Natural killer cell treated with Interleukin-12 subunit alpha and Interleukin-12 subunit beta and Interleukin-15 and Interleukin-18, amount 100 ng/mL, for 72 hours (primary cell): ENCODE measurements around the gene TTC23L. TPM values are rescaled to one million over a fixed set of nuclear protein-coding genes. Genes with fewer than 3 reads are reported as not detected.
A peak's percentile ranks its signal among the peaks of the same experiment; 100 is the strongest.

Experiments used
- ATAC-seq, 2 donors: fragments of 150-1000 bp; cut with Tn5 transposase in 1 of 2; sonication (Bioruptor Pico), chemical (Tn5 transposase) in 1 of 2; 2 replicates each; pipeline ENCODE4 v1.10.0; 2021
- DNase-seq: peaks from one replicate; pipeline ENCODE4 v3.0.0; 2022; ENCODE audit warnings: low spot score
- H3K27ac Mint-ChIP-seq, 2 donors: 1 replicate in 1 of 2; 2 replicates in 1 of 2; pipeline ENCODE4 v1.8.0; 2022; ENCODE audit warnings: mixed read lengths in 2 of 2, mild to moderate bottlenecking in 1 of 2, moderate library complexity in 1 of 2
- H3K27me3 Mint-ChIP-seq, 2 donors: 1 replicate in 1 of 2; 2 replicates in 1 of 2; pipeline ENCODE4 v1.8.0; 2022; ENCODE audit warnings: mixed read lengths in 2 of 2
- H3K36me3 Mint-ChIP-seq: one replicate; pipeline ENCODE4 v1.8.0; 2022; ENCODE audit warnings: mixed read lengths
- H3K4me1 Mint-ChIP-seq, 2 donors: 1 replicate in 1 of 2; 2 replicates in 1 of 2; pipeline ENCODE4 v1.8.0; 2022; ENCODE audit warnings: low read depth in 2 of 2, mixed read lengths in 2 of 2, mild to moderate bottlenecking in 1 of 2
- H3K4me3 Mint-ChIP-seq: one replicate; pipeline ENCODE4 v1.8.0; 2022; ENCODE audit warnings: mixed read lengths
- H3K9me3 Mint-ChIP-seq: 2 replicates; pipeline ENCODE4 v1.8.0; 2022; ENCODE audit warnings: mixed read lengths
- total RNA-seq, 2 donors: library from RNA; stranded (reverse); gene quantifications; one replicate each; pipeline ENCODE4 v1.2.3, GENCODE V29; 2022

The TTC23L gene
- total RNA-seq, 2 donors from 2014 or later: not detected

DNA sequence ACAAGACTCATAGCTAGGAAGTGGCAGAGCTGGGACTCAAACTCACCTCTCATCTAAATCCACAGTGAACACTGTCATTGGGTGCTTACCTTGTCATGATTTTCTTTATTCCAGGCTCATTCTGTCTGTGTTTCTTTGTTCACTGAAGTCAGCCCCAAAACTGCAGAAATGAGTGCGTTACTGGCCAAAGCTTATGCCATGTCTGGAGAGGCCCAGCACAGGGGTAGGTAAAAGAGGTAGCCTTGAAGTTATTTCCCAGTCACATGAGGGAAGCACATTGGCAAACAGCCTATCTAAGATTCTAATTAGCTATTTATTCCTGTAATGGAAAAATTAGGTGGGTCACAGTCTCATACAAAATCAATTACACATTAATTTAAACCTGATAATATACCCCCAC lies 29.8 kb downstream of the TTC23L start:
- DNase-seq (no peak), ATAC-seq (no peak)
- Mint-ChIP-seq H3K9me3 (no peaks in the 10 kb centered on the region), H3K4me1 (no peaks in the 10 kb centered on the region), H3K4me3 (no peak overlapping the region), H3K27ac (no peak overlapping the region), H3K36me3 (no peaks in the 10 kb centered on the region), H3K27me3 (peaks cover 8 to 9% of the 10 kb centered on the region in 2 donors)

DNA sequence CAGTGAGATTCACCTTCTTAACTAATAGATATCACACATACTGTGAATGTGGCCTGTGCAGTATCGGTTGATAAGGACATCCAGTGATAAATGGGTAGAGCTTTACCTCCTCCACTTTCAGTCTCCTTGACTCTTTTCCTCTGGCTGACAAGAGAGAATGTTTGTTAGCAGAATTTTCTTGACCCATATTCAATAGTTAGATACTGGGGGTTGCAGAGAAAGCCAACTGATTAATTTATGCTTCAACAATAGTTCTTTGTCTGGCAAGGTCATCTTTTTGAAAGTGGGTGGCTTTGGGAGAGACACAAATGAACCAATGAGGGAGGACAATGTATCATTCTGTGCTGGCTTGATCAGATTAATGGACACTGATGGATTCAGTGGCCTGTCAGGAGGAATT lies 30.3 kb downstream of the TTC23L start:
- Mint-ChIP-seq H3K9me3 (no peaks in the 10 kb centered on the region), H3K4me3 (no peak overlapping the region), H3K4me1 (no peaks in the 10 kb centered on the region), H3K27ac (no peak overlapping the region), H3K27me3 (peaks cover 8 to 13% of the 10 kb centered on the region in 2 donors), H3K36me3 (no peaks in the 10 kb centered on the region)
- DNase-seq (no peak), ATAC-seq (no peak)

DNA sequence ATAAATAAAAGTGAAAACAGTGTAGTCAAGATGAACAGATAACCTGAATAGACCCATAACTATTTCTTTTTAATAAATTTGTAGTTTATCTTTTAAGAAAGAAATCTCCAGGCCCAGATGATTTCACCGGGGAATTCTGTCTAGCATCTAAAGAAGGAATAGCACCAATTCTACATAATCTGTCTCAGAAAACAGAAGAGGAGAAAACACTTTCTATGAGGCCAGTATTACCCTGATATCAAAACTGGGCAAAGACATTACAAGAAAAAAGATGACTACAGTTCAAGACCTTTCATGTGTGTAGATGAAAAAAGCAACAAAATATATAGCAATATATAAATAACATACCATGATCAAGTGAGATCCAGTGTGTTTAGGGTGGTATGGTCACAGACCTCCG lies 31.4 kb downstream of the TTC23L start:
- no peaks in the 10 kb centered on the region for H3K36me3 Mint-ChIP-seq
- DNase-seq (no peak), ATAC-seq (no peak)
- H3K27ac Mint-ChIP-seq: no peak overlapping the region
- no peaks in the 10 kb centered on the region for H3K4me1 Mint-ChIP-seq
- H3K4me3 Mint-ChIP-seq: no peak overlapping the region
- peaks cover 8 to 23% of the 10 kb centered on the region in 2 donors for H3K27me3 Mint-ChIP-seq
- no peaks in the 10 kb centered on the region for H3K9me3 Mint-ChIP-seq

DNA sequence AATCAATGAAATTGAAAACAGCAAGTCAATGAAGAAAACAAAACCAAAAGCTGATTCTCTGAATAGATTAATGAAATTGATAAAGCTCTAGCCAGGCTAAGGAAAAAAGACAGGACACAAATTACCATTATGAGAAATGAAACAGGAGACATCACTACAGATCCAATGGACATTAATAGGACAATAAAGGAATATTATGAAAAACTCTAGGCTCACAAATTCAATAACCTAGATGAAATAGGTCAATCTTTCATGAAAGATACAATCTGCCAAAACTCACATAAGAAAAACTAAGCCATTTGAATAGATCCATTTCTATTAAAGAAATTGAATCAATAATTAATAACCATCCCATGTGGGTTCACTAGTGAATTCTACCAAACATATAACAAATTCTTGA lies 37.3 kb downstream of the TTC23L start:
- H3K4me3 Mint-ChIP-seq: no peak overlapping the region
- no peaks in the 10 kb centered on the region for H3K4me1 Mint-ChIP-seq
- DNase-seq (no peak), ATAC-seq (no peak)
- H3K27me3 Mint-ChIP-seq: peaks cover 14 to 48% of the 10 kb centered on the region in 2 donors
- H3K36me3 Mint-ChIP-seq: no peaks in the 10 kb centered on the region
- H3K27ac Mint-ChIP-seq: no peak overlapping the region
- H3K9me3 Mint-ChIP-seq: no peaks in the 10 kb centered on the region

DNA sequence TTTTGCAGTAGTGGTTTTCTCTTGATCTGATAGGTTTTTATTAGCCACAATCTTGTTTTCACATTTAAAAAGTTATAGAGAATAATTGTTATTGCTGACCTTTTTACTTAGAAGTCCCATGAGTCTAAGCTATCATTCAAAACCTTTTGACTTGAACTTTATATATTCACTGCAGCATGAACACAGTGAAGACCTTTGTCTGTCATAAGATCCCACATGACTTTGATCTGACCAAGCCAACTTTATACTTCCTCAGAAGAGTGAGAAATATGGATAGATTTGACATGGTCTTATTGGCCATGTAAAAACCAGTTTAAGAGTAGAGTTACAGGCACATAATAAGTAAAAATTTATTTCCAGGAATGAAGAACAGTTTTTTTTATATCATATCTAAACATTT lies 42.3 kb downstream of the TTC23L start:
- DNase-seq: no peak
- Mint-ChIP-seq H3K27me3 (peaks cover 23 to 48% of the 10 kb centered on the region in 2 donors), H3K4me3 (no peak overlapping the region), H3K9me3 (no peaks in the 10 kb centered on the region), H3K27ac (no peak overlapping the region), H3K4me1 (no peaks in the 10 kb centered on the region), H3K36me3 (no peaks in the 10 kb centered on the region)
- ATAC-seq: no peak

DNA sequence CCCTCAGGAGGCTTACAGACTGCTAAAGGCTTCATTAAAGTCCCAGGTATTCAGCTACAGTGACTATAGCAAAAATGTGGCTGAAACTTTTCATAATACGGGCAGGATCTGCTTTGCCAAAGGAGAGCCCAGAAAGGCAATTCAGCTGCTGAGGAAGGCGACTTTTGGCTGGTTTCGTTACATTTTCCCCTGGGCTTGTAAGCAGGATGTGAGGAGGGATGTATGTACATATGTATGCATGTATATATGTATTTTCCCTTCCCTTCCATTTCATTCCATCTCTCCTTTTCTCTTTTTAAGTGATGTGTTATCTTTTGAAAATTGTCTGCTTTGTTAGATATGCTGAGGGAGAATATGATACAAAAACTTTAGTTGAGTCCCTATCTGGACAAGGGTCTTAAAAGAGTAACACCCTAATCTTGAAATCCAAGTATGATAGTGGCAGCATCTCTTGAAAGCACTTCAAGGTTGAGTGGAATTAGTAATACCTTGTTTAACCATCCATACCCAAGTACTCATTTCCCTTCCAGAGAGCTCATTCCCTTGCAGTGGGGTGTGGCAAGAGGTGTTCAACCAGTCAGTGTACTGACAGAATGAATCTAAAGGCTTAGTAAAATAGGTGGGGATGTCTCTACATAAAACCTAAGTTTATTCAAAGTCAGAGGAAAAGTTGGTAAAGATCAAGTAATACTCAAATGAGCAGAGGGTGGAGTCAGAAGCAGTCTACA lies 47.6 kb downstream of the TTC23L start:
- Mint-ChIP-seq H3K27ac (no peak overlapping the region), H3K4me3 (no peak overlapping the region), H3K27me3 (peaks cover 26 to 43% of the 10 kb centered on the region in 2 donors), H3K4me1 (no peaks in the 10 kb centered on the region), H3K9me3 (no peaks in the 10 kb centered on the region), H3K36me3 (no peaks in the 10 kb centered on the region)
- ATAC-seq: no peak
- DNase-seq: no peak

DNA sequence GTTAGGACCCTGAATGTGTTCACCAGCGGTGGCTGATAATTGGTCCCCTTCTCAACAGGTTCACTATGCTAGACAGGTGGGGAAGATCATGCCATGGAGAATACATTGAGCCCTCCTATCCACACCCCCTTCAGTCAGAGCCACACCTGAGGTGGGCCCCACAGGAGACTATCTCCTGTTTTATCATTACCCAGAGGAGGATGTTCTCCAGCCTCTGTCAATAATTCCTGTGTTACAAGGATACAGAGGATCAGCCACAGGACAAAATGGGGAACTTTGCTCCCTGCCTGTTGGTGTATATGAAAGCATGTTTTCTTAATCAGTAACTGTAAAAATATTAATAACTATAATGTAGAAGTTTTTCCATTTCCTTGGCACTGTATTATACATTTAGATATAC lies 50.4 kb downstream of the TTC23L start:
- DNase-seq: no peak
- Mint-ChIP-seq H3K27me3 (peaks cover 12 to 36% of the 10 kb centered on the region in 2 donors), H3K4me1 (no peaks in the 10 kb centered on the region), H3K27ac (no peak overlapping the region), H3K4me3 (no peak overlapping the region), H3K9me3 (no peaks in the 10 kb centered on the region), H3K36me3 (no peaks in the 10 kb centered on the region)
- ATAC-seq: no peak

DNA sequence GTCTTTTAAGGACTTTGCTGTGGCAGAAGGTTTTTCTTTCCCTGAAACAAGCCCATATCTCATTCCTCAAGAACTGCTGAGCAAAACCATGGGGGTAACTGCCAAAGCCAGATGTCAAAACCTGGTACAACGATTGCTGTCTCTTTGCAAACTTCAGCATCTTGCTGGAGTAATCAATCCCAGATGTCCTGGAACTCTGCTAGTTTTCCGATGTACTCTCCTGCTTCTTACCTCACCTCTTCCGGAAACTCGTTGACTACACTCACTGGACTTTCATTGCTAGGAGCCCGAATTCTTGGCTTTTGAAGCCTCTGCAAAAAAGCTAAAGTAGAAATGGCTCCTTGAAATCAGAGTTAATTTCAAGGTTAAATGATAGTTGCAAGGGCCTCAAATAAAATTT lies 53.0 kb downstream of the TTC23L start:
- DNase-seq: no peak
- H3K9me3 Mint-ChIP-seq: no peaks in the 10 kb centered on the region
- H3K36me3 Mint-ChIP-seq: no peaks in the 10 kb centered on the region
- no peaks in the 10 kb centered on the region for H3K4me1 Mint-ChIP-seq
- no peak for ATAC-seq
- H3K27me3 Mint-ChIP-seq: peaks cover 3 to 17% of the 10 kb centered on the region in 2 donors
- H3K27ac Mint-ChIP-seq: no peak overlapping the region
- H3K4me3 Mint-ChIP-seq: no peak overlapping the region

DNA sequence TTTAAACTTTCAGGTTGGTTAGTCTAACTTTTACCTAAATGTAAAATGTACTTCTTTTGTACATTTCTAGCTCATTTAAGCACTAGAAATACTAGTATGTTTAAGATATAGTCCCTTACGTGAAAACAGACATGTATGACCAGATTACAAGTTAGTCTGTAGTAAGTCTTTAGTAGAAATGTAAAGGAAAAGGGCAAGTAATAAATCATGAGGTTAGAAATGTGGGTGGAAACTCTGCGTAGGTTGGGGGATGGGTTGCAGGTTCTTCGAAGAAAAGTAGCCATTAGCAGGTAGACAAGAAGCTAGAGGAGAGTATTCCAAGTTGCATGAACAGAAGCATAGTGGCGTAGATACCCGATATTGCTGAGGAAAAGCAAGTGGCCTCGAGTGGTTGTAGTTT lies 53.5 kb downstream of the TTC23L start:
- no peaks in the 10 kb centered on the region for H3K9me3 Mint-ChIP-seq

DNA sequence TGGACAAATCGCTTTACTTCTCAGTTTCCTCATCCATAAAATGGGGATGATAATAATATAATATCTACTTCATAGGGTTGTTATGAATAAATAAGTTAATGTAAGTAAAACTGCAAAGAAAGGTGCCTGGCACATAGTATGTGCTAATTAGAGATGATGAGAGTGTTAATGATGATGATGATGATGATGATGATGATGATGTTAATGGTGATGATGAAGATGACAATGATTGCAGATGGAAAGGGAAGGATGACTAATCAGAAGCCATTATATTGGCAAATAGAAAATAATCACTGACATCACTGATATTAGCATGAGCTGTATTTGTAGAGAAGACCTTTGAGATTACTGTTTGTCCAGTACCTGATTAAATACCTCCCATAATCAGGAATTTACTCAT lies 55.8 kb downstream of the TTC23L start:
- DNase-seq (no peak), ATAC-seq (no peak)
- Mint-ChIP-seq H3K4me1 (no peaks in the 10 kb centered on the region), H3K36me3 (no peaks in the 10 kb centered on the region), H3K27me3 (peaks cover 0 to 10% of the 10 kb centered on the region in 2 donors), H3K4me3 (no peak overlapping the region), H3K9me3 (no peaks in the 10 kb centered on the region), H3K27ac (no peak overlapping the region)

More for the DNA sequence above, 53.5 kb downstream of the TTC23L start:
- Mint-ChIP-seq H3K4me3 (no peak overlapping the region), H3K27me3 (peaks cover 0 to 13% of the 10 kb centered on the region in 2 donors), H3K36me3 (no peaks in the 10 kb centered on the region), H3K4me1 (no peaks in the 10 kb centered on the region), H3K27ac (no peak overlapping the region)
- ATAC-seq: no peak
- DNase-seq: no peak

DNA sequence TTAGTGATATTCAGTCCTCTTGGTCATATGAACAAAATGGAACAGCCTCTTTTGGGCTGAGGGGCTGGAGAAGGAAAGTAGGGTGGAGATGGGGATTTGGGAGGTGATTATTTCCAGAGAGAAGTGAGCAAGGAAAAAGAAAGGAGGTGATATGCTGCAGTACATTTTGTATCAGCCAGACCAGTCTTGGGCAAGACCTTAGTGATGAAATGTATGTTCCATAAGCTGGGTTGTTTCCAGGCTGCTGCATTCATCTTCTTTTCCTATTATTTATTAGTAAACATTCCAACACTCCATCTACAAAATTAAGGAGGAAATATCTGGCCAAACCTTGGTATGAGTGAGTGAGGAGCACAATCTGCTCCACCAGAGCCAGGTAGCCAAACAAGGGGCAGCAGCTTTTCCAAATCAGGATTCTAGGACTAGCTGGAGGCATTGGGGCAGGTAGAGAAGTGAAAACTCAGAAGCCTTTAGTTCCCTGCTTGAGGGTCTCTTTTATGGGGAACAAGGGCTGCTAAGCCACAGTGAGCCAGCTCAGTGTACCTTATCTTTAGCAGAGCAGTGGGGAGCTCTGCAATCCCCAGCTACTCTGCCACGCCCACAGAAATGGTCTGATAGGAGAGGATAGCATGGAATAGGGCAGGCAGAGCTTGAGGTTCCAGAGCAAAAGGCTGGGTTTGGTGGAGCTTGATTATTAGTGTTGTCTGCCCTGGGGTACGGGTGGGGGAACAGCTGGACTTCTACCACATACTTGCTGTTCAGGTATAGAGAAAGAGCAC lies 56.9 kb downstream of the TTC23L start:
- ATAC-seq: no peak
- no peak overlapping the region for H3K27ac Mint-ChIP-seq
- no peaks in the 10 kb centered on the region for H3K36me3 Mint-ChIP-seq
- DNase-seq: no peak
- no peak overlapping the region for H3K4me3 Mint-ChIP-seq
- H3K4me1 Mint-ChIP-seq: no peaks in the 10 kb centered on the region
- H3K27me3 Mint-ChIP-seq: peaks cover 0 to 10% of the 10 kb centered on the region in 2 donors
- H3K9me3 Mint-ChIP-seq: no peaks in the 10 kb centered on the region

DNA sequence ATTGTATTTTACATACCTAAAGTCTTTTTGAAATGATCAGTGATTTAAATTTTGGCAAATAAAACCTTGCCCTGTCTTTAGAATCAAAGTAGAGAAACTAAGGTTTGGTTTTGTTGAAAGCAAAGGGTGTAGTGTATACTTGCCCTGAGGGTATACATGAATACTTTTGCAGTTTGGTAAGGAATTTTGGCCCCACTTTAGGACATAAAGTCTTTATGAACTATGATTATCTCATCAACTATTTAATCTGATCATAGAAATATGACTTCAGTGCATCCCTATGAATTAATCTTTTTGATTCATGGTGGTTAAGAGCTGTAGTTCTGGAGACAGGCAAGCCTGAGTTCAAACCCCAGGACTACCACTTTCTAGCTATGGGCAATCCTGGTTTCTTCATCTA lies 58.7 kb downstream of the TTC23L start:
- Mint-ChIP-seq H3K36me3 (no peaks in the 10 kb centered on the region), H3K27ac (no peak overlapping the region), H3K27me3 (peaks cover 0 to 4% of the 10 kb centered on the region in 2 donors), H3K4me1 (no peaks in the 10 kb centered on the region), H3K4me3 (no peak overlapping the region), H3K9me3 (no peaks in the 10 kb centered on the region)
- ATAC-seq (no peak), DNase-seq (no peak)

DNA sequence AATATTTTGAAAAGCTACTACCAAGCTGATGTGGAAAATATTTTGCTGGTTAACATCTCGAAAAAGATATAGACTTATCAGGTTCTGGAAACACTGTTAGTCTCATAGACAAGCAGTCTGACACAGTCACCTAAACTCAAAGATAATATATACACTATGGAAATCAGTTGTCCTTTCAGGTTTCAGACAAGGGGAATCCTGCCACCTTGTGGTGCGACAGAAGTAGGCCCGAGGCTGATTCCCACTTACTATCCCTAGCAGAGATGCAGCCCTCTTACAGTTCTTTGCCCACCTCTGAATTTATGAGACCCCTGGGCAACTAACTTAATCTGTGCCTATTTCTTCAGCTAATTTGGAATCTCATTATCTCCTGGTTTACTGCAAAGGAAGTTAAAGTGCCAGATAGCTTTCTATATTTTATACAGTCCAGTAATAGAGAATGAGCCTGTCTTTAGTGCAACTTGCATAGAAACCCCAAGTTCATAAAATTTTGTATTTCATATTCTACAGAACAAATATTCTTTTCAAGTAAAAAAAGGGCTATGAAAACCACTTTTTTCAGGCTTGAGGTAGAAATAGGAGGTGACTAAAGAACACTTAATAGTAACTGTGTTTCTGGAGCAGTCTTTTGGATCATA lies 59.4 kb downstream of the TTC23L start:
- ATAC-seq: no peak
- H3K36me3 Mint-ChIP-seq: no peaks in the 10 kb centered on the region
- no peaks in the 10 kb centered on the region for H3K4me1 Mint-ChIP-seq
- no peak overlapping the region for H3K27ac Mint-ChIP-seq
- DNase-seq: peak; percentile 68
- H3K4me3 Mint-ChIP-seq: no peak overlapping the region
- no peaks in the 10 kb centered on the region for H3K9me3 Mint-ChIP-seq
- H3K27me3 Mint-ChIP-seq: no peaks in the 10 kb centered on the region

DNA sequence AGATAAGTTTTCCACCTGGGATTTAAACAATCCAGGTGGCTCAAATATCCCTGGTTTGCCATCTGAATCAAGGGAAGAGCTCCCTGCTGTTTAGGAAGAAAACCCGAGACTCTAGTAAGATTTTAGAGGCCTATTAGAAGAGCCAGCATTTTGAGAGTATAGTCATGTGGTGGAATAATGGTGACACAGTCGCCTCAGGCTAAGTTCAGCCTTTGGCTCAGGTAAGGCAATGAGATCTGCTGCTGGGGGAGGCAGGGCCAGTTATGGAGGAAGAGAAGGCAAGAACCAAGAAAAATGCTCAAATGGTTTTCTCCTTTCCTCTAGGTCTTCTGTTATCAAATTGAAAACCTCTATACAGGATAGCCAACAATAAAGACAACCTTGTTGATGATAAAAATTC lies 60.1 kb downstream of the TTC23L start:
- H3K4me1 Mint-ChIP-seq: no peaks in the 10 kb centered on the region
- no peak overlapping the region for H3K4me3 Mint-ChIP-seq
- H3K27ac Mint-ChIP-seq: no peak overlapping the region
- no peak for ATAC-seq
- H3K36me3 Mint-ChIP-seq: no peaks in the 10 kb centered on the region
- no peaks in the 10 kb centered on the region for H3K27me3 Mint-ChIP-seq
- DNase-seq: no peak
- no peaks in the 10 kb centered on the region for H3K9me3 Mint-ChIP-seq
